ENCODE measurements around the gene MGMT.

MGMT gene

DNA sequence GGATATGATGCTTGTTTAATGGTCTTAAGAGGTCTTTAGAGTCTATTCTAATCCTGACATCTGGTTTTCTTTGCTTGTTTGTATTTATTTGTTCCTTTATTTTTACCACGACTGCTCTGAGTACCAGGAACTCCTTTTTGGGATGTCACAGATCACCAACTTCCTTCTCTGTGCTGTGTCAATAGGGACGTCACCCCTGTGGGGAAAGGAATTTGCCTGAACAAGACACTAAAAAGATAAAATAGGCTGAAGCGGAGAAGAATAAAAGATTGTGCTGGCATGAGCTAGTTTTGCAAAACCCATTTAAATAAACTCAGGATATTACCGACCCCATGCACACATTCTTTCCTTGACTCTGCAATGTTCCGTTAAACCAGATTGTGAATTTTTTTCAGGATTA is 27.7 kb downstream of the MGMT start:
- no peak for DNase-seq (ENCODE audit: low read depth in 1 of 2, low spot score in 1 of 2)
- Histone ChIP-seq H3K27ac (replicated peaks) (no peak overlapping the region), H3K4me3 (replicated peaks; ENCODE audit: insufficient read depth, low read length) (no peak overlapping the region), H3K27me3 (ENCODE audit: insufficient read depth, poor library complexity, severe bottlenecking) (no peaks in the 10 kb centered on the region)
- TF ChIP-seq GABPA (IDR thresholded peaks at IDR 0.05; ENCODE audit: low read depth) (no peak), POLR2AphosphoS5 (IDR thresholded peaks at IDR 0.05; ENCODE audit: low read depth) (no peak)

DNA sequence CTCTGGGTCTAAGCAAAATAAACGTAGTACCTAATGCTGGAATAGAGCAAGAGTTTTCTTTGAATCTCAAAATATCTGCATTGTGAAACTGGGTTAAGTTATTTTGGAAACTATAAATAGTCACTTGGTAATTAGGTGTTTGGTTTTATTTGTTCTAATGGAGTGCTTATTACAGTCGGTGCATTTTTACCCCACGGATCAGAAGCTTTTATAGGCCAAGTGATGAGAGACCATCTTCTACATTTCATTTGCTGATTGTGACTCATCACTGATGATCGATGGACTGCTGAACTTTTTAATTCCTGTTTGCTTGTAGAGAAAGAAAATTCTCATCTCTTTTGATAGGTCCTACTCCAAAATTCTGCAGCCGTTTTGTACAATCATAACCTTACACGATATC is 28.2 kb downstream of the MGMT start:
- no peaks in the 10 kb centered on the region for H3K27me3 ChIP-seq (ENCODE audit: insufficient read depth, poor library complexity, severe bottlenecking)
- TF ChIP-seq SPI1 (IDR thresholded peaks at IDR 0.05; ENCODE audit: borderline replicate concordance, low read depth): no peak
- TF ChIP-seq CTCF (IDR thresholded peaks at IDR 0.05; ENCODE audit: insufficient read depth, low read length): no peak
- TF ChIP-seq, protein P1, sequence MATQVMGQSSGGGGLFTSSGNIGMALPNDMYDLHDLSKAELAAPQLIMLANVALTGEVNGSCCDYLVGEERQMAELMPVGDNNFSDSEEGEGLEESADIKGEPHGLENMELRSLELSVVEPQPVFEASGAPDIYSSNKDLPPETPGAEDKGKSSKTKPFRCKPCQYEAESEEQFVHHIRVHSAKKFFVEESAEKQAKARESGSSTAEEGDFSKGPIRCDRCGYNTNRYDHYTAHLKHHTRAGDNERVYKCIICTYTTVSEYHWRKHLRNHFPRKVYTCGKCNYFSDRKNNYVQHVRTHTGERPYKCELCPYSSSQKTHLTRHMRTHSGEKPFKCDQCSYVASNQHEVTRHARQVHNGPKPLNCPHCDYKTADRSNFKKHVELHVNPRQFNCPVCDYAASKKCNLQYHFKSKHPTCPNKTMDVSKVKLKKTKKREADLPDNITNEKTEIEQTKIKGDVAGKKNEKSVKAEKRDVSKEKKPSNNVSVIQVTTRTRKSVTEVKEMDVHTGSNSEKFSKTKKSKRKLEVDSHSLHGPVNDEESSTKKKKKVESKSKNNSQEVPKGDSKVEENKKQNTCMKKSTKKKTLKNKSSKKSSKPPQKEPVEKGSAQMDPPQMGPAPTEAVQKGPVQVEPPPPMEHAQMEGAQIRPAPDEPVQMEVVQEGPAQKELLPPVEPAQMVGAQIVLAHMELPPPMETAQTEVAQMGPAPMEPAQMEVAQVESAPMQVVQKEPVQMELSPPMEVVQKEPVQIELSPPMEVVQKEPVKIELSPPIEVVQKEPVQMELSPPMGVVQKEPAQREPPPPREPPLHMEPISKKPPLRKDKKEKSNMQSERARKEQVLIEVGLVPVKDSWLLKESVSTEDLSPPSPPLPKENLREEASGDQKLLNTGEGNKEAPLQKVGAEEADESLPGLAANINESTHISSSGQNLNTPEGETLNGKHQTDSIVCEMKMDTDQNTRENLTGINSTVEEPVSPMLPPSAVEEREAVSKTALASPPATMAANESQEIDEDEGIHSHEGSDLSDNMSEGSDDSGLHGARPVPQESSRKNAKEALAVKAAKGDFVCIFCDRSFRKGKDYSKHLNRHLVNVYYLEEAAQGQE (IDR thresholded peaks at IDR 0.05; ENCODE audit: insufficient replicate concordance, low read depth): no peak
- H3K27ac ChIP-seq (replicated peaks): no peak overlapping the region
- DNase-seq (ENCODE audit: low read depth in 1 of 2, low spot score in 1 of 2): no peak
- H3K4me3 ChIP-seq (replicated peaks; ENCODE audit: insufficient read depth, low read length): no peak overlapping the region

DNA sequence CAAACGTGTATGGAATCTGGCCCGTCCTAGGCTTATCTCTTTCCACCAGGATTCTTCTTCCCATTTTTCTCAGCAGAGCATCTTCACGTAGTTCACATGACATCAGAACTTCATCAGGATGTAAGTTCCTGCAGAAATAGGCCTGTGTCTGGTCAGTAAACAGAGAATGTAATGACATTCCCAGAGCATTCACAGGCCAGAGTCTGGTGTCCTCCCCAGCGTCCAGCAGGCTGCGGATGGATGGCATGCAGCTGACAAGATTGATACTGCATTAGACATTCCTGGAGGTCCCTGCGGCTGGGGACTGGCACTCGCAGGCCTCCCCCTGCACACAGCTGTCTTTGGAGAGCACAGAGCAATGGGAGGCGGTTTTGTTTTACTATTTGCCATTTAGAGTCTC is 28.7 kb downstream of the MGMT start:
- TF ChIP-seq CTCF (IDR thresholded peaks at IDR 0.05; ENCODE audit: insufficient read depth, low read length) (no peak), GABPA (IDR thresholded peaks at IDR 0.05; ENCODE audit: low read depth) (no peak), SPI1 (IDR thresholded peaks at IDR 0.05; ENCODE audit: borderline replicate concordance, low read depth) (no peak), POLR2AphosphoS5 (IDR thresholded peaks at IDR 0.05; ENCODE audit: low read depth) (no peak)
- TF ChIP-seq, protein P1 (IDR thresholded peaks at IDR 0.05; ENCODE audit: insufficient replicate concordance, low read depth): no peak
- DNase-seq (ENCODE audit: low read depth in 1 of 2, low spot score in 1 of 2): no peak
- no peak overlapping the region for H3K27ac ChIP-seq (replicated peaks)
- H3K27me3 ChIP-seq (ENCODE audit: insufficient read depth, poor library complexity, severe bottlenecking): no peaks in the 10 kb centered on the region
- H3K4me3 ChIP-seq (replicated peaks; ENCODE audit: insufficient read depth, low read length): no peak overlapping the region

DNA sequence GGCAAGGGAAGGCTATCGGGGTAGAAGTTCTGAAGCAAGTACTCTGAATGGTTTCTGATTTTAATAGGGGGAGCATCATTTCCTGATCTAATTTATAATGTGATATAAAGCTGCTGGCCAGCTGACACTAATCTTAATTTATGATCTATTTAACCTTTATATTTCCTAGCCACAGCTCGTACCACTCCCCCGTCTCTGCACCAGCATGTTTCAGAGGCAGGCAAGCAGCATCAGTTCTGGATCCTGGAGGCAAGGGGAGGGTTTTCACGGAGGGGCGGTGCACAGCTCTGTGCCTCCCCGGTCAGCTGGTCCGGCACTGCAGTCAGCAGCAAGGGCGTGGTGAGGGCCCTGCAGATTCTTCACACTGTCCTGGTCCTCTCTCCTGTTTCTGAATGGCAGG is 30.0 kb downstream of the MGMT start:
- no peaks in the 10 kb centered on the region for H3K27me3 ChIP-seq (ENCODE audit: insufficient read depth, poor library complexity, severe bottlenecking)
- H3K4me3 ChIP-seq (replicated peaks; ENCODE audit: insufficient read depth, low read length): no peak overlapping the region
- no peak for DNase-seq (ENCODE audit: low read depth in 1 of 2, low spot score in 1 of 2)
- no peak for TF ChIP-seq CTCF (IDR thresholded peaks at IDR 0.05; ENCODE audit: insufficient read depth, low read length)
- no peak for TF ChIP-seq GABPA (IDR thresholded peaks at IDR 0.05; ENCODE audit: low read depth)
- no peak for TF ChIP-seq SPI1 (IDR thresholded peaks at IDR 0.05; ENCODE audit: borderline replicate concordance, low read depth)
- TF ChIP-seq, protein P1 (IDR thresholded peaks at IDR 0.05; ENCODE audit: insufficient replicate concordance, low read depth): no peak
- H3K27ac ChIP-seq (replicated peaks): no peak overlapping the region
